Lower leg skin (tissue), 4 donors: Measurements from ENCODE around the gene PSMA2. TPM values are rescaled to one million over a fixed set of nuclear protein-coding genes. Genes with fewer than 3 reads are reported as not detected.
A peak's percentile ranks its signal among the peaks of the same experiment; 100 is the strongest.

Experiments used
- DNase-seq, 2 donors: peaks; one replicate each; pipeline ENCODE4 v3.0.0-alpha.2; 2019; ENCODE audit warnings: low spot score in 2 of 2
- H3K4me3 ChIP-seq: fragments of 200-600 bp; sonication (generic); 2 replicates; pipeline ENCODE4 v1.5.1; 2017; ENCODE audit warnings: mild to moderate bottlenecking, low read depth; ENCODE audit not compliant: poor library complexity, severe bottlenecking
- POLR2A ChIP-seq, 2 donors: fragments of 450-650 bp; IDR thresholded peaks; one replicate each; pipeline ENCODE4 v1.6.1; 2016 to 2017; ENCODE audit warnings: antibody characterized with exemption in 2 of 2, mild to moderate bottlenecking in 1 of 2, moderate library complexity in 1 of 2
- WGBS, 2 donors: methylation state at CpG; one replicate each; pipeline ENCODE4 v1.1.5; 2018; 5-methylcytosine and 5-hydroxymethylcytosine counted together
- intact Hi-C: fragments of 100-400 bp; cut with DNase I; formaldehyde crosslinking; loops from one replicate; pipeline ENCODE4 v1.15.0; 2023; ENCODE audit warnings: low total_unique reads
- total RNA-seq, 4 donors: library from RNA; depleted of rRNA; stranded (reverse); fragments of >200 nt; gene quantifications; one replicate each; pipeline ENCODE4 v1.1.0, GENCODE V29; 2016
- TF ChIP-seq, protein P1 (sequence below), 3 donors: fragments of 450-650 bp; IDR thresholded peaks; one replicate each; pipeline ENCODE4 v1.5.1; 2016; ENCODE audit warnings: antibody characterized with exemption in 3 of 3, mild to moderate bottlenecking in 3 of 3, moderate library complexity in 2 of 3

The PSMA2 gene
- total RNA-seq, 4 donors from 2014 or later = 28.5 to 59.8 (median 44.3) TPM

DNA sequence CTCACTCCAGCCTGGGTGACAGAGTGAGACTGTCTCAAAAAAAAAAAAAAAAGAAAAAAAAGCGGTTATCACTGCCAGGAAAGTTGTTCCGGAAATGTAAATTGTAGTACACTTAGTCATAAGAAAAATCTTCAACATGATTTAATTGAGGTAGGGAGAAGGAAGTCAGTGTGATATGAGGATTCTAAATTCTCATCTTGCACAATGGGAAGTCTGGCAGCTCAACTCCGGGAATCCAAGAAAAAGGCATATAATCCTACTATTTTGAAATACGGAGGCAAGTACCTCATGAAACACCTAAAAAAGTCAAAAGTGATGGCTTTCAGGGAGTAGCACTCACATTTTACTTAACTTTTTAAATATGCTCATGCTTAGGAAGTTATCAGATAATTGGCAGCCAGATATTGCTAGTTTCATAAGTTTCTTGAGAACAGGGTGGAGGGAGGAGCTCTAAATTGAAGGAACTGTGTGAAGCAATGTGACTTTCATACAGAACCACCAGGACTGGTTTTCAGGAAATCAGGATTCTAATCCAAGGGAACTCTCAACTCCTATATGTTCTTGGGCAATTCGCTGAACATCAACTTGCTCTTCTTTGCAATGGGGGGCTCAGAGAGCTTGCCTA lies 17.4 kb downstream of the PSMA2 start:
- WGBS, 2 donors = 44 to 61% methylated on average over 5 of the region's 5 CpGs
- no peak overlapping the region for H3K4me3 ChIP-seq
- DNase-seq = no peak

GRCh38 chr7:42914009-42914408 lies 18.0 kb downstream of the PSMA2 start:
- DNase-seq = no peak
- 77% methylated on average over 6 of the region's 6 CpGs for WGBS, 2 donors
- no peak overlapping the region for H3K4me3 ChIP-seq
- intact Hi-C loops = no loop called here
- TF ChIP-seq, protein P1, sequence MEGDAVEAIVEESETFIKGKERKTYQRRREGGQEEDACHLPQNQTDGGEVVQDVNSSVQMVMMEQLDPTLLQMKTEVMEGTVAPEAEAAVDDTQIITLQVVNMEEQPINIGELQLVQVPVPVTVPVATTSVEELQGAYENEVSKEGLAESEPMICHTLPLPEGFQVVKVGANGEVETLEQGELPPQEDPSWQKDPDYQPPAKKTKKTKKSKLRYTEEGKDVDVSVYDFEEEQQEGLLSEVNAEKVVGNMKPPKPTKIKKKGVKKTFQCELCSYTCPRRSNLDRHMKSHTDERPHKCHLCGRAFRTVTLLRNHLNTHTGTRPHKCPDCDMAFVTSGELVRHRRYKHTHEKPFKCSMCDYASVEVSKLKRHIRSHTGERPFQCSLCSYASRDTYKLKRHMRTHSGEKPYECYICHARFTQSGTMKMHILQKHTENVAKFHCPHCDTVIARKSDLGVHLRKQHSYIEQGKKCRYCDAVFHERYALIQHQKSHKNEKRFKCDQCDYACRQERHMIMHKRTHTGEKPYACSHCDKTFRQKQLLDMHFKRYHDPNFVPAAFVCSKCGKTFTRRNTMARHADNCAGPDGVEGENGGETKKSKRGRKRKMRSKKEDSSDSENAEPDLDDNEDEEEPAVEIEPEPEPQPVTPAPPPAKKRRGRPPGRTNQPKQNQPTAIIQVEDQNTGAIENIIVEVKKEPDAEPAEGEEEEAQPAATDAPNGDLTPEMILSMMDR (IDR thresholded peaks at IDR 0.05) = no peak
- no peak for TF ChIP-seq POLR2A (IDR thresholded peaks at IDR 0.05)

More for the DNA sequence above, 17.4 kb downstream of the PSMA2 start:
- TF ChIP-seq, protein P1 (IDR thresholded peaks at IDR 0.05) = no peak
- TF ChIP-seq POLR2A (IDR thresholded peaks at IDR 0.05) = no peak
- intact Hi-C loops = no loop called here

- DNase-seq = no peak
- no peak overlapping the region for H3K4me3 ChIP-seq
- TF ChIP-seq POLR2A (IDR thresholded peaks at IDR 0.05) = no peak
- TF ChIP-seq, protein P1 (IDR thresholded peaks at IDR 0.05) = no peak
- intact Hi-C loops = no loop called here
- 64 to 68% methylated on average over 2 of the region's 2 CpGs for WGBS, 2 donors
These were observed 18.4 kb downstream of the PSMA2 start for GRCh38 chr7:42913591-42913990.

- TF ChIP-seq, protein P1 (IDR thresholded peaks at IDR 0.05) = no peak
- TF ChIP-seq POLR2A (IDR thresholded peaks at IDR 0.05) = no peak
- DNase-seq = peak; percentile 94 to 99
- H3K4me3 ChIP-seq = peak within 1 kb of the TSS; percentile 86
- intact Hi-C loops = no loop called here
- 0 to 1% methylated on average over 13 to 54 of the region's 95 CpGs for WGBS, 2 donors
These were observed 20.2 kb downstream of the PSMA2 start, which contains the start of gene C7orf25 for GRCh38 chr7:42911454-42912447. Gene C7orf25 (minus strand): TSS chr7:42912070. CDS start chr7:42910900, 1,170 bp downstream.

GRCh38 chr7:42910306-42910705 lies 21.7 kb downstream of the PSMA2 start:
- H3K4me3 ChIP-seq = no peak overlapping the region
- intact Hi-C loops = no loop called here
- TF ChIP-seq, protein P1 (IDR thresholded peaks at IDR 0.05) = no peak
- TF ChIP-seq POLR2A (IDR thresholded peaks at IDR 0.05) = no peak
- WGBS, 2 donors = 89 to 92% methylated on average over 2 of the region's 2 CpGs
- DNase-seq = no peak
